ENCODE results near the gene DTNBP1. TPM values are rescaled to one million over a fixed set of nuclear protein-coding genes. Genes with fewer than 3 reads are reported as not detected.

Gene DTNBP1
- total RNA-seq, 1 donor from 2014 or later, result 20.1 TPM

GRCh38 chr6:15577106-15577505 is 85.7 kb downstream of the DTNBP1 start:
- no peak overlapping the region for H3K27ac Mint-ChIP-seq (ENCODE audit: unreplicated experiment)
- DNase-seq (ENCODE audit: extremely low spot score, unreplicated experiment), result peak; percentile 73
- peaks cover 38% of the 10 kb centered on the region for H3K4me1 Mint-ChIP-seq (ENCODE audit: unreplicated experiment)
- TF ChIP-seq CTCF (IDR thresholded peaks at IDR 0.05), result no peak
- H3K27me3 Mint-ChIP-seq (ENCODE audit: unreplicated experiment), result no peaks in the 10 kb centered on the region
- peaks cover 5% of the 10 kb centered on the region for H3K9me3 Mint-ChIP-seq (ENCODE audit: unreplicated experiment)
- H3K36me3 Mint-ChIP-seq (ENCODE audit: unreplicated experiment), result peaks cover 4% of the 10 kb centered on the region
- H3K4me3 Mint-ChIP-seq (ENCODE audit: unreplicated experiment), result no peak overlapping the region

- peaks cover 5% of the 10 kb centered on the region for H3K9me3 Mint-ChIP-seq (ENCODE audit: unreplicated experiment)
- H3K4me1 Mint-ChIP-seq (ENCODE audit: unreplicated experiment), result peaks cover 38% of the 10 kb centered on the region
- H3K4me3 Mint-ChIP-seq (ENCODE audit: unreplicated experiment), result no peak overlapping the region
- peak overlapping the region; percentile 8 for H3K27ac Mint-ChIP-seq (ENCODE audit: unreplicated experiment)
- H3K36me3 Mint-ChIP-seq (ENCODE audit: unreplicated experiment), result peaks cover 4% of the 10 kb centered on the region
- DNase-seq (ENCODE audit: extremely low spot score, unreplicated experiment), result no peak
- TF ChIP-seq CTCF (IDR thresholded peaks at IDR 0.05), result no peak
- H3K27me3 Mint-ChIP-seq (ENCODE audit: unreplicated experiment), result no peaks in the 10 kb centered on the region
These were observed 87.3 kb downstream of the DTNBP1 start for GRCh38 chr6:15575357-15576033.

- DNase-seq (ENCODE audit: extremely low spot score, unreplicated experiment), result no peak
- Mint-ChIP-seq H3K9me3 (ENCODE audit: unreplicated experiment) (peaks cover 5% of the 10 kb centered on the region), H3K4me3 (ENCODE audit: unreplicated experiment) (no peak overlapping the region), H3K36me3 (ENCODE audit: unreplicated experiment) (peaks cover 4% of the 10 kb centered on the region), H3K4me1 (ENCODE audit: unreplicated experiment) (peaks cover 38% of the 10 kb centered on the region), H3K27ac (ENCODE audit: unreplicated experiment) (no peak overlapping the region), H3K27me3 (ENCODE audit: unreplicated experiment) (no peaks in the 10 kb centered on the region)
- TF ChIP-seq CTCF (IDR thresholded peaks at IDR 0.05), result no peak
These were observed 88.3 kb downstream of the DTNBP1 start for GRCh38 chr6:15574486-15574885.

GRCh38 chr6:15574023-15574422 is 88.8 kb downstream of the DTNBP1 start:
- no peak for TF ChIP-seq CTCF (IDR thresholded peaks at IDR 0.05)
- H3K36me3 Mint-ChIP-seq (ENCODE audit: unreplicated experiment), result peaks cover 2% of the 10 kb centered on the region
- no peak overlapping the region for H3K4me3 Mint-ChIP-seq (ENCODE audit: unreplicated experiment)
- H3K9me3 Mint-ChIP-seq (ENCODE audit: unreplicated experiment), result peaks cover 3% of the 10 kb centered on the region
- H3K27me3 Mint-ChIP-seq (ENCODE audit: unreplicated experiment), result no peaks in the 10 kb centered on the region
- no peak for DNase-seq (ENCODE audit: extremely low spot score, unreplicated experiment)
- H3K27ac Mint-ChIP-seq (ENCODE audit: unreplicated experiment), result no peak overlapping the region
- H3K4me1 Mint-ChIP-seq (ENCODE audit: unreplicated experiment), result peaks cover 38% of the 10 kb centered on the region

- no peaks in the 10 kb centered on the region for H3K36me3 Mint-ChIP-seq (ENCODE audit: unreplicated experiment)
- no peak for TF ChIP-seq CTCF (IDR thresholded peaks at IDR 0.05)
- no peak for DNase-seq (ENCODE audit: extremely low spot score, unreplicated experiment)
- H3K4me1 Mint-ChIP-seq (ENCODE audit: unreplicated experiment), result peaks cover 34% of the 10 kb centered on the region
- no peak overlapping the region for H3K27ac Mint-ChIP-seq (ENCODE audit: unreplicated experiment)
- no peaks in the 10 kb centered on the region for H3K27me3 Mint-ChIP-seq (ENCODE audit: unreplicated experiment)
- H3K9me3 Mint-ChIP-seq (ENCODE audit: unreplicated experiment), result no peaks in the 10 kb centered on the region
- H3K4me3 Mint-ChIP-seq (ENCODE audit: unreplicated experiment), result no peak overlapping the region
These were observed 89.4 kb downstream of the DTNBP1 start for GRCh38 chr6:15573384-15573783.
